IMR-90 (cell line): Measurements from ENCODE around the gene MRTFB. TPM values are rescaled to one million over a fixed set of nuclear protein-coding genes. Genes with fewer than 3 reads are reported as not detected.

Experiments used
- ATAC-seq: fragments of 200-7000 bp; cut with Tn5 transposase; 2 replicates; pipeline ENCODE4 v1.9.1; 2020; ENCODE audit warnings: low read depth, mild to moderate bottlenecking, moderate library complexity
- BruUV-seq: library from RNA; stranded (reverse); fragments of 400-500 nt; replicated peaks from 2 replicates; lab custom pipeline; 2021; lab: Mats Ljungman, UMichigan
- CTCF ChIA-PET: fragments of 300-600 bp; formaldehyde crosslinking; extraction: SDS; loops from one replicate; lab custom pipeline; 2021; ENCODE audit warnings: antibody characterized with exemption; lab: Yijun Ruan, JAX
- POLR2A ChIA-PET: fragments of 300-600 bp; sonication (Branson Sonifier 250); formaldehyde crosslinking; loops from one replicate; lab custom pipeline; 2022; ENCODE audit warnings: antibody characterized with exemption; ENCODE audit not compliant: unreplicated experiment; lab: Charles Lee
- DNase-seq: peaks from one replicate; pipeline ENCODE4 v3.0.0; 2013
- H2AFZ ChIP-seq: replicated peaks from 2 replicates; pipeline ENCODE3; 2013; ENCODE audit warnings: low read length, mild to moderate bottlenecking; ENCODE audit not compliant: poor library complexity
- H2AK5ac ChIP-seq: 2 replicates; pipeline ENCODE4 v1.6.1; 2013; ENCODE audit warnings: low read depth, low read length, inconsistent platforms
- H2AK9ac ChIP-seq: replicated peaks from 2 replicates; pipeline ENCODE3; 2013; ENCODE audit warnings: mild to moderate bottlenecking, low read depth, low read length, moderate library complexity; ENCODE audit not compliant: poor library complexity
- H2BK120ac ChIP-seq: 2 replicates; pipeline ENCODE4 v1.6.1; 2013; ENCODE audit warnings: low read depth, low read length, inconsistent platforms
- H2BK15ac ChIP-seq: 3 replicates; pipeline ENCODE4 v1.6.1; 2013; ENCODE audit warnings: low read depth, low read length, inconsistent platforms
- H2BK20ac ChIP-seq: 2 replicates; pipeline ENCODE4 v1.6.1; 2013; ENCODE audit warnings: low read depth, mild to moderate bottlenecking, inconsistent platforms, low read length, moderate library complexity
- H2BK5ac ChIP-seq: 2 replicates; pipeline ENCODE4 v1.6.1; 2013; ENCODE audit warnings: mild to moderate bottlenecking, low read depth, low read length, inconsistent platforms; ENCODE audit not compliant: poor library complexity, severe bottlenecking
- H3K14ac ChIP-seq: replicated peaks from 2 replicates; pipeline ENCODE4 v1.6.1; 2013; ENCODE audit warnings: low read depth, low read length, inconsistent platforms
- H3K18ac ChIP-seq: 2 replicates; pipeline ENCODE4 v1.6.1; 2013; ENCODE audit warnings: low read depth, low read length, control low read depth
- H3K23ac ChIP-seq: 2 replicates; pipeline ENCODE4 v1.6.1; 2013; ENCODE audit warnings: low read depth, low read length, inconsistent platforms
- H3K27ac ChIP-seq: 2 replicates; pipeline ENCODE4 v1.5.1; 2013; ENCODE audit warnings: mild to moderate bottlenecking, control low read depth, low read length; ENCODE audit not compliant: insufficient read depth
- H3K27me3 ChIP-seq: 2 replicates; pipeline ENCODE4 v1.6.1; 2013; ENCODE audit warnings: low read length; ENCODE audit not compliant: control insufficient read depth, insufficient read depth
- H3K36me3 ChIP-seq: 2 replicates; pipeline ENCODE4 v1.6.1; 2013; ENCODE audit warnings: low read length, mixed read lengths; ENCODE audit not compliant: control insufficient read depth, insufficient read depth
- H3K4ac ChIP-seq: 2 replicates; pipeline ENCODE4 v1.6.1; 2013; ENCODE audit warnings: low read depth, low read length, inconsistent platforms
- H3K4me1 ChIP-seq: 2 replicates; pipeline ENCODE4 v1.6.1; 2013; ENCODE audit warnings: low read length, mixed read lengths; ENCODE audit not compliant: control insufficient read depth, insufficient read depth
- H3K4me2 ChIP-seq: 2 replicates; pipeline ENCODE4 v1.6.1; 2013; ENCODE audit warnings: low read depth, mild to moderate bottlenecking, control low read depth, low read length, moderate library complexity
- H3K4me3 ChIP-seq: 2 replicates; pipeline ENCODE4 v1.5.1; 2013; ENCODE audit warnings: low read depth, mild to moderate bottlenecking, control low read depth, low read length, moderate library complexity; ENCODE audit not compliant: insufficient read depth
- H3K56ac ChIP-seq: 2 replicates; pipeline ENCODE4 v1.6.1; 2013; ENCODE audit warnings: low read length, inconsistent platforms; ENCODE audit not compliant: insufficient read depth; ENCODE audit errors: extremely low read depth
- H3K79me1 ChIP-seq, 2 experiments: 2 replicates each; pipeline ENCODE4 v1.6.1; 2013; ENCODE audit warnings: low read length in 2 of 2, inconsistent platforms in 1 of 2, low read depth in 1 of 2
- H3K9ac ChIP-seq: 2 replicates; pipeline ENCODE4 v1.6.1; 2013; ENCODE audit warnings: low read depth, low read length, control low read depth
- H3K9me1 ChIP-seq: 2 replicates; pipeline ENCODE4 v1.6.1; 2013; ENCODE audit warnings: low read length, inconsistent platforms; ENCODE audit not compliant: insufficient read depth
- H3K9me3 ChIP-seq: 2 replicates; pipeline ENCODE4 v1.6.1; 2013; ENCODE audit warnings: low read length; ENCODE audit not compliant: control insufficient read depth, insufficient read depth
- H4K20me1 ChIP-seq: 2 replicates; pipeline ENCODE4 v1.6.1; 2013; ENCODE audit warnings: low read length, inconsistent platforms; ENCODE audit not compliant: insufficient read depth
- H4K5ac ChIP-seq: 2 replicates; pipeline ENCODE4 v1.6.1; 2013; ENCODE audit warnings: mild to moderate bottlenecking, low read depth, low read length, control low read depth
- H4K8ac ChIP-seq, 2 experiments: 2 replicates each; pipeline ENCODE4 v1.6.1; 2013; ENCODE audit warnings: low read depth in 2 of 2, low read length in 2 of 2, control low read depth in 1 of 2, inconsistent platforms in 1 of 2
- H4K91ac ChIP-seq: 2 replicates; pipeline ENCODE4 v1.6.1; 2013; ENCODE audit warnings: low read depth, low read length, inconsistent platforms; ENCODE audit not compliant: insufficient read depth
- CEBPB ChIP-seq: IDR thresholded peaks from 2 replicates; pipeline ENCODE4 v1.6.1; 2012; ENCODE audit warnings: low read depth, low read length, improper control_type of control experiment
- USF2 ChIP-seq: fragments of 150-350 bp; IDR thresholded peaks from 2 replicates; pipeline ENCODE4 v1.6.1; 2017; ENCODE audit warnings: mild to moderate bottlenecking, antibody characterized with exemption, low read length, low read depth
- WGBS, 2 experiments: methylation state at CpG; one replicate each; pipeline versions ENCODE4 v1.1.5 to v1.1.7; 2013; ENCODE audit warnings: missing lambda C conversion rate in 2 of 2; ENCODE audit not compliant: insufficient read length in 1 of 2; ENCODE audit errors: extremely low coverage in 2 of 2; 5-methylcytosine and 5-hydroxymethylcytosine counted together
- dilution Hi-C: fragments of 300-500 bp; cut with HindIII; formaldehyde crosslinking; loops from one replicate; pipeline ENCODE4 v1.14.3; 2018; ENCODE audit warnings: low sequenced_read_pairs; ENCODE audit not compliant: unreplicated experiment
- in situ Hi-C: fragments of 300-500 bp; cut with MboI; formaldehyde crosslinking; loops from 3 replicates; pipeline ENCODE4 v1.14.3; 2019; ENCODE audit warnings: low sequenced_read_pairs, inconsistent platforms, mixed read lengths
- intact Hi-C: fragments of 100-400 bp; cut with micrococcal nuclease; formaldehyde crosslinking; loops from 2 replicates; pipeline ENCODE4 v1.10.0; 2022
- polyA plus RNA-seq, 3 experiments: library from polyadenylated mRNA; depleted of rRNA; stranded (reverse); fragments of >200 nt; gene quantifications; 2 replicates each; pipeline ENCODE4 v1.2.3, GENCODE V29; 2012; ENCODE audit warnings: low replicate concordance in 1 of 3
- total RNA-seq: library from RNA; depleted of rRNA; stranded (reverse); fragments of >200 nt; gene quantifications from 2 replicates; pipeline ENCODE4 v1.2.3, GENCODE V29; 2012

MRTFB gene
- total and polyA plus RNA-seq, 2 of the 4 experiments (the other 2 are of a cell fraction) = 4.4 to 5.4 TPM

DNA sequence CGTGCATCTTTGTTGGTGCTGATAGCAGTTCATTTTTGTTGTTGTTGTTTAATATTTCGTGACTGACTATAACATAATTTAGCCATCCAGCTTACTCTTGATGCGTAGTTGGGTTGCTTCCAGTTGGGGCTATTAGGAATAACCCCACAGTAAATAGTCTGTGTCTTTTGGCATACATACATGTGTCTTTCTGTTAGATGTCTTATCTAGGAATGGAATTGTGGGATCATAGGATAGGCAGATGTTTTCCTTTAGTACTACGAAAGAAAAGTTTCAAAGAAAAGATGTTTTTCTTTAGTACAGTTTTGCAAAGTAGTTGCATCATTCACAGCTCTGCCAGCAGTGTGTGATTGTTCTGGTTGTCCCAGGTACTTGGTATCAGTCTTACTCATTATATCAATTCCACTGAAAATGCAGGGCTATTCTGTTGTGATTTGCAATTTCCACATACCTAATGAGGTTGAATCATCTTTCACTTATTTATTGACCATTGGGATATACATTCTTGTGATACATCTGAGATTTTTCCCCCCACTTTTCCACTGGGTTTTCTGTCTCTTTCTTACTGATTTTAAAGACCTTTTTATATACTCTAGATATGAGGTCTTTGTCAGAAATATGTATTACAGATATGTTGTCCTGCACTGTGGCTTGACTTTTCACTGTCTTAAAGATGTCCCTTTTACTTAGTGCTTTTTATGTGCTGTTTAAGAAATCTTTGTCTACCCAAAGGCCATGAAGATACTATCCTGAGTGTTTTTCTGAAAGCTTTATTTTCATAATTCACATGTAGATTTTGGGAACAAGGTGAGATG lies 173.3 kb downstream of the MRTFB start:
- no peak overlapping the region for H2AFZ ChIP-seq
- H3K4me1 ChIP-seq = no peaks in the 10 kb centered on the region
- no peaks in the 10 kb centered on the region for H4K20me1 ChIP-seq
- intact Hi-C loops (loop anchor here (5.0 kb wide), 2 partner anchors 172 to 358 kb away; partner anchors contain the start of gene MRTFB), in situ Hi-C loops (loop anchor here (10.0 kb wide), 1 partner anchor 320 kb away; the partner anchor contains the start of gene ERCC4), dilution Hi-C loops (no loop called here)
- no peak overlapping the region for H3K9ac ChIP-seq
- no peaks in the 10 kb centered on the region for H3K9me3 ChIP-seq
- no peaks in the 10 kb centered on the region for H3K9me1 ChIP-seq
- H3K4me3 ChIP-seq = no peak overlapping the region
- no peak overlapping the region for H2AK9ac ChIP-seq
- POLR2A ChIA-PET = no interaction called here
- no peak overlapping the region for H3K14ac ChIP-seq
- H2BK15ac ChIP-seq = no peak overlapping the region
- H3K27ac ChIP-seq = no peak overlapping the region
- H4K8ac ChIP-seq = no peak overlapping the region
- H3K27me3 ChIP-seq = no peaks in the 10 kb centered on the region
- H3K23ac ChIP-seq = no peak overlapping the region
- no peak overlapping the region for H4K91ac ChIP-seq
- H2AK5ac ChIP-seq = no peak overlapping the region
- BruUV-seq = no TSS peak
- H3K18ac ChIP-seq = no peak overlapping the region
- H2BK20ac ChIP-seq = no peak overlapping the region
- no peaks in the 10 kb centered on the region for H3K79me1 ChIP-seq
- DNase-seq (peak; percentile 44), ATAC-seq (peak; percentile 21; the same call in 1 of the 2 replicates)
- TF ChIP-seq CEBPB = peak; percentile 72
- no peak for TF ChIP-seq USF2
- no peak overlapping the region for H3K4ac ChIP-seq
- H4K5ac ChIP-seq = no peak overlapping the region
- H3K36me3 ChIP-seq = peaks cover 19% of the 10 kb centered on the region
- no peak overlapping the region for H3K4me2 ChIP-seq
- WGBS, 2 experiments = no CpG with 5 or more reads among the region's 4 CpGs
- no peak overlapping the region for H2BK120ac ChIP-seq
- no peak overlapping the region for H3K56ac ChIP-seq
- H2BK5ac ChIP-seq = no peak overlapping the region
- CTCF ChIA-PET = no interaction called here
